Esophagus (tissue), 2 donors: ENCODE measurements around the gene MEIS3. TPM values are rescaled to one million over a fixed set of nuclear protein-coding genes. Genes with fewer than 3 reads are reported as not detected.
"Not testable (repeated sequence)": the region's sequence is repeated elsewhere in the genome, so short reads cannot be mapped to it uniquely, and the experiment has no call there.

Source experiments
- H3K27ac ChIP-seq, 2 donors: one replicate each; pipeline ENCODE4 v1.5.1; 2013; ENCODE audit warnings: low read depth in 2 of 2, mild to moderate bottlenecking in 2 of 2, inconsistent platforms in 1 of 2, low read length in 1 of 2, moderate library complexity in 1 of 2
- H3K27me3 ChIP-seq, 2 donors: one replicate each; pipeline ENCODE4 v1.6.1; 2013; ENCODE audit warnings: low read length in 2 of 2, control low read depth in 1 of 2, mild to moderate bottlenecking in 1 of 2; ENCODE audit not compliant: insufficient read depth in 2 of 2, control insufficient read depth in 1 of 2
- H3K36me3 ChIP-seq, 2 donors: one replicate each; pipeline ENCODE4 v1.6.1; 2013; ENCODE audit warnings: low read length in 1 of 2; ENCODE audit not compliant: control insufficient read depth in 2 of 2, insufficient read depth in 2 of 2
- H3K4me1 ChIP-seq, 2 donors: one replicate each; pipeline ENCODE4 v1.6.1; 2013; ENCODE audit warnings: low read length in 1 of 2; ENCODE audit not compliant: control insufficient read depth in 2 of 2, insufficient read depth in 2 of 2
- H3K4me3 ChIP-seq, 2 donors: one replicate each; pipeline ENCODE4 v1.5.1; 2013; ENCODE audit warnings: low read length in 2 of 2, mild to moderate bottlenecking in 2 of 2, low read depth in 1 of 2, moderate library complexity in 1 of 2
- H3K9me3 ChIP-seq, 2 donors: one replicate each; pipeline ENCODE4 v1.6.1; 2013; ENCODE audit warnings: mild to moderate bottlenecking in 2 of 2, low read depth in 1 of 2, low read length in 1 of 2, moderate library complexity in 1 of 2; ENCODE audit not compliant: control insufficient read depth in 2 of 2, insufficient read depth in 1 of 2
- WGBS, 2 donors: extraction: QIAGEN DNeasy Blood & Tissue Kit; methylation state at CpG; one replicate each; pipeline ENCODE4 v1.1.7; 2013; 5-methylcytosine and 5-hydroxymethylcytosine counted together
- polyA plus RNA-seq, 2 donors: library from polyadenylated mRNA; stranded (reverse); fragments of 200-250 nt; gene quantifications; one replicate each; pipeline ENCODE4 v1.2.3, GENCODE V29; 2013
- donor health status: healthy with polysubstance abuse.
- donor health status: Bipolar disorder and iron deficiency.

Gene MEIS3
- polyA plus RNA-seq, 2 donors = 4.4 to 4.7 TPM

GRCh38 chr19:47373246-47374240 is 45.8 kb downstream of the MEIS3 start:
- peaks cover 22 to 77% of the 10 kb centered on the region in 2 donors for H3K36me3 ChIP-seq
- H3K27ac ChIP-seq = no peak overlapping the region
- H3K27me3 ChIP-seq = no peaks in the 10 kb centered on the region
- H3K4me3 ChIP-seq = no peak overlapping the region
- no peaks in the 10 kb centered on the region for H3K4me1 ChIP-seq
- H3K9me3 ChIP-seq = no peaks in the 10 kb centered on the region
- 91% methylated on average over 33 of the region's 33 CpGs for WGBS, 2 donors

DNA sequence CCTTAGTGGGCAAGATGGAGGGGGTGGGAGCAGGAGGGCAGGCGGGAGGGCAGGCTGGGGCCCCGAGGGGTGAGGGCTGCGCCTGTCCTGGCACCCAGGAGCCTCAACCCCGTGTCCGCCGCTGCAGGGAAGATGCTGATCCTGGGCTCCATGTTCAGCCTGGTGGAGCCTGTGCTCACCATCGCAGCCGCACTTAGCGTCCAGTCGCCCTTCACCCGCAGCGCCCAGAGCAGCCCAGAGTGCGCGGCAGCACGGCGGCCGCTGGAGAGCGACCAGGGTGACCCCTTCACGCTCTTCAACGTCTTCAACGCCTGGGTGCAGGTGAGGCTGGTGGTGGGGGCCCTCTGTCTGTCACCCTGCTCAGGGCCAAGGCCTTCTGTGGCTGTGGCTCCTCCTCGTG is 46.7 kb downstream of the MEIS3 start:
- peaks cover 22 to 69% of the 10 kb centered on the region in 2 donors for H3K36me3 ChIP-seq
- no peaks in the 10 kb centered on the region for H3K27me3 ChIP-seq
- H3K9me3 ChIP-seq = no peaks in the 10 kb centered on the region
- H3K4me3 ChIP-seq = no peak overlapping the region
- H3K27ac ChIP-seq = no peak overlapping the region
- WGBS, 2 donors = 97% methylated on average over 22 of the region's 22 CpGs
- H3K4me1 ChIP-seq = no peaks in the 10 kb centered on the region

DNA sequence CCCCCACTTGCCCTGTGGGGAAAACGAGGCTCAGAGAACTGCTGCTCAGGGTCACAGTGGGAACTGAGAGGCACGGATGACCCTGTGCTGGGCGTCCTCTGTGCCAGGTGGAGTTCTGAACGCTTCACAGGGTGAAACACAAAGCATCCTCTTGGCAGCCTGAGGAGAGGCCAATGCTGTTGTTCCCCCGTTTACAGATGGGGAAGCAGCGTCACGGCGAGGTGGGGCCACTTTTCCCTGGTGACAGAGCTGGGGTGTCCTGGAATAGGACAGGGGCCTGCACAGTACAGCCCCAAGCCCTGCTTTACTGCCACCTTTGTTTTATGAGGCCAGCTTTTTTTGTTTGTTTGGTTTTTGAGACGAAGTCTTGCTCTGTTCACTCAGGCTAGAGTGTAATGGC is 48.1 kb downstream of the MEIS3 start:
- Histone ChIP-seq H3K4me1 (no peaks in the 10 kb centered on the region), H3K36me3 (peaks cover 22 to 59% of the 10 kb centered on the region in 2 donors), H3K9me3 (no peaks in the 10 kb centered on the region), H3K27me3 (no peaks in the 10 kb centered on the region), H3K4me3 (no peak overlapping the region), H3K27ac (no peak overlapping the region)
- 87 to 91% methylated on average over 9 of the region's 9 CpGs for WGBS, 2 donors

DNA sequence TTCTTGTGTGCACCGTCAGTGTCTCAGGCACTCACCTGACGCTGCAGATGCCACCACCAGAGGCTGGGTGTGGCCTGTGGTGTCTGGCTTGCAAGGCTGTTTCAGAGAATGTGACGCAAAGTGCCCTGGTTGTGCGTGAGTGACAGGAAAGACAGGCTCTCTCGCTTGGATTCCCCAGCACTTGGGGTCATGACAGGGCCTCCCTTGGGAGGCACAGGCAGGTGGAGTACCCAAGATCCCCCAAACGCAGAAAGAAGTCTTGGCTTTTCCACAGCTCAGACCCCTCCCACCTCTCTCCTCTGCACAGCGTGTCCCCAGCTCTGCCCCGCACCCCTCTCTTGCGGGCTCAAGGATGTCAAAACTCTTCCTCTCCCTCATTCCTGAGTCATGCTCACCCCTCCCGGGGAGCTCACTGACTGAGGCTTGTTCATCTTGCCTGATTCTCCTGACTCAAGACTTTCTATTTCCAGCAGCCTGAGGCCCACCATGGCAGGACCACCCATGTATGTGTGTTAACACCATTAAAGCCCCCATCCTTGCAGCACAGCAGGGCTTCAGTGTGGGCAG is 49.2 kb downstream of the MEIS3 start:
- WGBS, 2 donors = 72 to 79% methylated on average over 10 of the region's 10 CpGs

DNA sequence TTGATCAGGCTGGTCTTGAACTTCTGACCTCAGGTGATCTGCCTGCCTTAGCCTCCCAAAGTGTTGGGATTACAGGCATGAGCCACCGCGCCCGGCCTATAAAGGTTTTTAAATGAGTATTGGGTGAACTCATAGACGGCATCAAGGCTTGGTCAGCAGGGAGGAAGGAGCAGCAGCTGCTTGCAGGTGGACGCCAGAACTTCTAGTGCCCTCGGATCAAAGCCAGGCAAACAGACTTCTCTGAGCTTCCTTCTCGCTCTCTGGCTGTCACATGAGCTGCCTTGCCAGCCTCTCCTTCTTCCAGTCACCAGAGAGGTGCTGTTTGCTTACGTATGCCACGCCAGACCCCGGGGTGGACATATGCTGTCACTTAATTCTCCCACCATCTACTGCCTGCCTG is 53.9 kb downstream of the MEIS3 start:
- peaks cover 12 to 47% of the 10 kb centered on the region in 2 donors for H3K36me3 ChIP-seq
- not testable (repeated sequence) for H3K27ac ChIP-seq, H3K4me3 ChIP-seq, H3K27me3 ChIP-seq, H3K9me3 ChIP-seq, H3K4me1 ChIP-seq
- WGBS, 2 donors = 92 to 95% methylated on average over 9 to 10 of the region's 10 CpGs

More for the DNA sequence above, 49.2 kb downstream of the MEIS3 start:
- Histone ChIP-seq H3K27ac (peak overlapping the region in 1 of 2 donors; percentile 72), H3K9me3 (no peaks in the 10 kb centered on the region), H3K36me3 (peaks cover 15 to 52% of the 10 kb centered on the region in 2 donors), H3K27me3 (no peaks in the 10 kb centered on the region), H3K4me1 (no peaks in the 10 kb centered on the region), H3K4me3 (no peak overlapping the region)

DNA sequence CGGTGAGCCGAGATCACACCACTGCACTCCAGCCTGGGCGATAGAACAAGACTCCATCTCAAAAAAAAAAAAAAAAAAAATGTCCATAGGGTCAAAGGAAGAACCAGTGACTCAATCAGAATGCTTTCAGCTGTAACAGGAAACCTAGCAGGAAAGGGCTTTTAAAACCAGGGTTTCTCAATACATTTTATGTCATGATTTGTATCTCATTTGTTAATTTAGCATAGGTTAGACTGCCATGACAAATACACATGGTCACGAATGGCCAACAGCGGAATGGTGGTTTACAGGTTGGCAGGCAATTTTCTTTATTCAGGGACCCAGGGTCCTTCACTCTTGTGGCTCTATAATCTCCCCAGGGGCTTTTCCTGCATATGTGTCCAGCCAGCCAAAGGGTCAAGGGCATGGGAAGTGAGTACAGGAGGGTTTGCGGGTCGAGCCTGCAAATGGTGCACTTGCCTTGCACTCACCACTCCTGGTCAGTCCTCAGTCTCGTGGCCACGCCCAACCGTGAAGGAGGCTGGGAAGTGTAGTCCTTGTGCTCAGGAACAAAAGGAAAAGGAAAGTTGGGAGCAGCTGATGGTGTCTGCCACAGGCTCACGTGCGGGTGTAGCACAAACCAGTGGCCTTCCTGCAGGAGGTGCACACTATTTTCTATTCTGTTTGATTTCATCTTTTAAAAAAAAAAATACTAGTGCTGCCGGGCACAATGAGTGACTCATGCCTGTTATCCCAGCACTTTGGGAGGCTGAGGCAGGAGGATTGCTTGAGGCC is 55.4 kb downstream of the MEIS3 start:
- no peak overlapping the region for H3K27ac ChIP-seq

GRCh38 chr19:47362321-47362720 is 57.0 kb downstream of the MEIS3 start:
- WGBS, 2 donors = 95 to 96% methylated on average over 21 of the region's 21 CpGs
- Histone ChIP-seq H3K4me3 (no peak overlapping the region), H3K36me3 (peaks cover 11 to 56% of the 10 kb centered on the region in 2 donors), H3K27me3 (no peaks in the 10 kb centered on the region), H3K4me1 (peaks cover 0 to 2% of the 10 kb centered on the region in 2 donors), H3K27ac (no peak overlapping the region), H3K9me3 (no peaks in the 10 kb centered on the region)

More for the DNA sequence above, 55.4 kb downstream of the MEIS3 start:
- Histone ChIP-seq H3K27me3 (no peaks in the 10 kb centered on the region), H3K36me3 (peaks cover 4 to 43% of the 10 kb centered on the region in 2 donors), H3K4me1 (peaks cover 0 to 2% of the 10 kb centered on the region in 2 donors), H3K9me3 (no peaks in the 10 kb centered on the region), H3K4me3 (no peak overlapping the region)
- 82 to 85% methylated on average over 13 of the region's 13 CpGs for WGBS, 2 donors

GRCh38 chr19:47358936-47359335 is 60.4 kb downstream of the MEIS3 start:
- Histone ChIP-seq H3K4me3 (no peak overlapping the region), H3K27ac (no peak overlapping the region), H3K27me3 (no peaks in the 10 kb centered on the region), H3K4me1 (peaks cover 0 to 2% of the 10 kb centered on the region in 2 donors), H3K9me3 (no peaks in the 10 kb centered on the region), H3K36me3 (peaks cover 16 to 57% of the 10 kb centered on the region in 2 donors)
- WGBS, 2 donors = 81 to 90% methylated on average over 6 of the region's 6 CpGs
